ENCODE data around the gene CXCL12. TPM values are rescaled to one million over a fixed set of nuclear protein-coding genes. Genes with fewer than 3 reads are reported as not detected.

Gene CXCL12
- polyA plus RNA-seq, 1 donor from 2014 or later: 0.14 TPM

DNA sequence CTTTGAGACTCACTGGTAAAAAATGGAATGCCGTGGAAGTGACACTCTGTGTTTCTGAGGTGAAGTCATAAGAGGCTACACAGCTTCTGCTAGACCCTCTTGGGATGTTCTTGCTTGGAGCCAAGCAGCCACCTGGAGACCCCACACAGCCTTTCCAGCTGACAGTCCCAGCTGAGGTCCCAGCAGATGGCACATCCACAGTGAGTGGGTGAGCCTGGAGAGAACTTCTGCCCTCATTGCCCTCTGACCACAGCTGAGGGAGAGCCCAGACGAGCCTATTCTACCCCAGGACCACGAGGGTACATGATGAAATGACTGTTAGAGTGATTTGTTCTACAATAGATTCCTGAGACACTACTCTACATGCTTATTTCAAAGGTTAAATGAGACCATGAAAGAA lies 44.3 kb downstream of the CXCL12 start:
- no peaks in the 10 kb centered on the region for H3F3A ChIP-seq (ENCODE audit: insufficient read depth, low read length, poor library complexity, severe bottlenecking)
- no peaks in the 10 kb centered on the region for H3K9me3 ChIP-seq (ENCODE audit: low read length)
- H3K4me3 ChIP-seq (ENCODE audit: low read length): no peak overlapping the region
- no peaks in the 10 kb centered on the region for H3K36me3 ChIP-seq (ENCODE audit: insufficient read depth, low read length)
- H3K27me3 ChIP-seq (ENCODE audit: insufficient read depth, low read depth, low read length): no peaks in the 10 kb centered on the region
- H4K20me1 ChIP-seq (ENCODE audit: insufficient read depth): no peaks in the 10 kb centered on the region
- H3K4me2 ChIP-seq (ENCODE audit: low read length): no peak overlapping the region
- no peak overlapping the region for H2AFZ ChIP-seq (ENCODE audit: low read depth, low read length)
- TF ChIP-seq RAD21 (conservative IDR thresholded peaks at IDR 0.05): no peak
- TF ChIP-seq CTCF (IDR thresholded peaks at IDR 0.05; ENCODE audit: poor library complexity, severe bottlenecking): no peak
- no peak for TF ChIP-seq EZH2 (IDR thresholded peaks at IDR 0.05; ENCODE audit: borderline replicate concordance, insufficient read depth, low read length, poor library complexity, severe bottlenecking)
- TF ChIP-seq TAF1 (IDR thresholded peaks at IDR 0.05; ENCODE audit: low read depth): no peak
- TF ChIP-seq POLR2AphosphoS5 (IDR thresholded peaks at IDR 0.05): no peak
- TF ChIP-seq EP300 (conservative IDR thresholded peaks at IDR 0.05; ENCODE audit: poor library complexity, severe bottlenecking): no peak
- no peak for TF ChIP-seq MXI1 (conservative IDR thresholded peaks at IDR 0.05; ENCODE audit: poor library complexity, severe bottlenecking)
- TF ChIP-seq REST (IDR thresholded peaks at IDR 0.05; ENCODE audit: borderline replicate concordance): no peak
- TF ChIP-seq SMC3 (conservative IDR thresholded peaks at IDR 0.05; ENCODE audit: poor library complexity): no peak
- H3K79me2 ChIP-seq (replicated peaks; ENCODE audit: insufficient read depth, low read length): no peaks in the 10 kb centered on the region
- H3K9ac ChIP-seq (ENCODE audit: low read length): no peak overlapping the region
- H3K27ac ChIP-seq (ENCODE audit: low read length): no peak overlapping the region
- H3K9me2 ChIP-seq (ENCODE audit: insufficient read depth, low read length): no peaks in the 10 kb centered on the region

DNA sequence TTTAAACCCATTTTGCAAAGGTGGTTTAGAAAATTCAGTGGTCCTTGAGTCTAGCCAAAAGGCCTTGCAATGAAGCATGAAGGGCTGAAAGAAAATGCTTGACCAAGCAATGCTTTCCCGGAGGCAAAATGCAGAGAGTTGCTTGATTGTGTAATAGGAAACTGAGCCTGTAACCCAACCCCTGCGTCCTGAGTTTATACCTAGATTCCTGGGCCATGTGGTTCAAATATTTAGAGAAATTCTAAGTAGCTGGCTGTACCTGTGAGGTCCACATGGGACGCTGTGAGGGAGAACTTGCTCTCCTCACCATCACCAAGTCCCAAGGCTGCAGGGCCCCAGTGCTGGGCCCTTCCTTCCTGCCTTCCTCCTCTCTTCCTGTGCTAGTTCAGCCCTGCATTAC lies 45.7 kb downstream of the CXCL12 start:
- Histone ChIP-seq H3K36me3 (ENCODE audit: insufficient read depth, low read length) (no peaks in the 10 kb centered on the region), H3F3A (ENCODE audit: insufficient read depth, low read length, poor library complexity, severe bottlenecking) (no peaks in the 10 kb centered on the region), H3K4me2 (ENCODE audit: low read length) (no peak overlapping the region), H3K27ac (ENCODE audit: low read length) (no peak overlapping the region), H4K20me1 (ENCODE audit: insufficient read depth) (no peaks in the 10 kb centered on the region), H3K9me2 (ENCODE audit: insufficient read depth, low read length) (no peaks in the 10 kb centered on the region), H3K79me2 (replicated peaks; ENCODE audit: insufficient read depth, low read length) (no peaks in the 10 kb centered on the region), H3K27me3 (ENCODE audit: insufficient read depth, low read depth, low read length) (no peaks in the 10 kb centered on the region), H2AFZ (ENCODE audit: low read depth, low read length) (no peak overlapping the region), H3K9ac (ENCODE audit: low read length) (no peak overlapping the region), H3K4me3 (ENCODE audit: low read length) (no peak overlapping the region), H3K9me3 (ENCODE audit: low read length) (no peaks in the 10 kb centered on the region)
- no peak for TF ChIP-seq EP300 (conservative IDR thresholded peaks at IDR 0.05; ENCODE audit: poor library complexity, severe bottlenecking)
- TF ChIP-seq CTCF (IDR thresholded peaks at IDR 0.05; ENCODE audit: poor library complexity, severe bottlenecking): no peak
- no peak for TF ChIP-seq SMC3 (conservative IDR thresholded peaks at IDR 0.05; ENCODE audit: poor library complexity)
- no peak for TF ChIP-seq TAF1 (IDR thresholded peaks at IDR 0.05; ENCODE audit: low read depth)
- no peak for TF ChIP-seq POLR2AphosphoS5 (IDR thresholded peaks at IDR 0.05)
- no peak for TF ChIP-seq MXI1 (conservative IDR thresholded peaks at IDR 0.05; ENCODE audit: poor library complexity, severe bottlenecking)
- TF ChIP-seq RAD21 (conservative IDR thresholded peaks at IDR 0.05): no peak
- no peak for TF ChIP-seq EZH2 (IDR thresholded peaks at IDR 0.05; ENCODE audit: borderline replicate concordance, insufficient read depth, low read length, poor library complexity, severe bottlenecking)
- TF ChIP-seq REST (IDR thresholded peaks at IDR 0.05; ENCODE audit: borderline replicate concordance): no peak
